Ectodermal cell (in vitro differentiated cells): ENCODE data around the gene MRPL10.

Experiments used
- H3K27ac ChIP-seq: 2 replicates; pipeline ENCODE4 v1.7.0; 2013; ENCODE audit warnings: mild to moderate bottlenecking, low read depth, low read length; ENCODE audit not compliant: insufficient read depth, poor library complexity, severe bottlenecking
- H3K27me3 ChIP-seq: 2 replicates; pipeline ENCODE4 v1.7.0; 2013; ENCODE audit warnings: mild to moderate bottlenecking, low read length; ENCODE audit not compliant: insufficient read depth, control insufficient read depth, poor library complexity, severe bottlenecking
- H3K36me3 ChIP-seq: one replicate; pipeline ENCODE4 v1.7.0; 2013; ENCODE audit warnings: low read length; ENCODE audit not compliant: control insufficient read depth, insufficient read depth
- H3K4me1 ChIP-seq: one replicate; pipeline ENCODE4 v1.7.0; 2013; ENCODE audit warnings: low read length; ENCODE audit not compliant: control insufficient read depth, insufficient read depth
- H3K4me3 ChIP-seq: 2 replicates; pipeline ENCODE4 v1.7.0; 2013; ENCODE audit warnings: low read depth, low read length, control low read depth; ENCODE audit not compliant: insufficient read depth
- H3K9me3 ChIP-seq: 2 replicates; pipeline ENCODE4 v1.7.0; 2013; ENCODE audit warnings: mild to moderate bottlenecking, low read length, moderate library complexity; ENCODE audit not compliant: control insufficient read depth
- WGBS, 2 experiments: methylation state at CpG; one replicate each; pipeline ENCODE4 v1.1.7; 2013; ENCODE audit warnings: missing lambda C conversion rate in 2 of 2; 5-methylcytosine and 5-hydroxymethylcytosine counted together

MRPL10 gene

DNA sequence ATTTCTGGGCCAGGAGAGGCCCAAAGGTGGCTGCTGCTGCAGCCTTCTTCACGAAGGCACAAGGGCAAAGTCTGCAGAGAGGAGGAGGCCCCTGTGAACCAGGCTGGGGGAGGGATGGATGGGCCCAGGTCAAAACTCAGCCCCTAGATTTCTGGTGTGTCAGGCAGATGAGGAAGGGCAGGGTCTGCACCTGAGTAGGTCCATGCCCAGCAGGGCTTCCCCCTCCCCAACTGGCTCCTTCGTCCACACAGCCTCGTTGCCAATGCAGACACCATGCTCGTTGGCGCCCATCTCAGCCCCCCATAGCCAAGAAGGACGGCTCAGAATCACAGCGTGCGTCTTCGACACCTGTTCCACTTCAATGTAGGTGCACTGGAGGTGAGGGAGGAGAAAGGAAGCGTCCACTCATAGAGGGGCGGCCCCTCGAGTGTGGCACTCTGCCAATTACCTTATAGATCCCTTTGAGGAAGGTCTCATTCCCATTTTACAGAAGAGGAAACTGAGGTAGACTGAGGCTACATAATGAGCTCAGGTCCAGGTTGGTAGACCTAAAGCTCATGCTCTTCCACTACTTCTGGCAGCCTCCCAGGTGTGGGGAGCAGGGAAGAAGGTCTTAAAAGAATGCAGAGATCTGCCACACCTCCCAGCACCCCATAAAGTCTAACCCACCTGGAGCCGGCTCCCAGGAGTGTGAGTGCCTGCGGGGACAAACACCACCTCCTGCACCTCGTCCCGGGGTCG, 8.8 kb upstream of the MRPL10 start:
- H3K9me3 ChIP-seq = no peaks in the 10 kb centered on the region
- peaks cover 2% of the 10 kb centered on the region for H3K27me3 ChIP-seq
- H3K4me3 ChIP-seq = peak overlapping the region; percentile 85
- H3K36me3 ChIP-seq = no peaks in the 10 kb centered on the region
- peaks cover 9% of the 10 kb centered on the region for H3K4me1 ChIP-seq
- no peak overlapping the region for H3K27ac ChIP-seq
- WGBS, 2 experiments = 63 to 66% methylated on average over 17 of the region's 17 CpGs

DNA sequence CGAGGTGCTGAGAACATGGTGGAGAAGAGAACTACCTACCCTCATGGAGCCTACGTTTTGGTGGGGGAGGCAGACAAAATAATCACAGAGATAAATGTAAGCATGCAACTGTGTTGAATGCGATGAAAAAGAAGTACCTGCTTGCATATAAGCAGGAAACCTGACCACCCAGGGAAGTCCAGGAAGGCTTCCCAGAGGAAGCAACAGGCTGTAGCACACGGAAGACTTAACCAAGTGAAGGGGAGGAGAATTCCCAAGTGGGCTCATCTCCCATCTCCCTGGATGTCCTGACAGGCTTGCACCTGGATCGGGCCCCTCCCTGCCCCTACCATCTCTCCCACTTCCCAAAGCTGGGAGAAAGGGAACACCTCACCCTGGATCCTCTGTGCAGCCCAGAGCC, 7.7 kb upstream of the MRPL10 start:
- Histone ChIP-seq H3K9me3 (no peaks in the 10 kb centered on the region), H3K4me3 (no peak overlapping the region), H3K27ac (no peak overlapping the region), H3K36me3 (no peaks in the 10 kb centered on the region), H3K4me1 (peaks cover 9% of the 10 kb centered on the region), H3K27me3 (no peaks in the 10 kb centered on the region)
- 93 to 97% methylated on average over 5 of the region's 5 CpGs for WGBS, 2 experiments

DNA sequence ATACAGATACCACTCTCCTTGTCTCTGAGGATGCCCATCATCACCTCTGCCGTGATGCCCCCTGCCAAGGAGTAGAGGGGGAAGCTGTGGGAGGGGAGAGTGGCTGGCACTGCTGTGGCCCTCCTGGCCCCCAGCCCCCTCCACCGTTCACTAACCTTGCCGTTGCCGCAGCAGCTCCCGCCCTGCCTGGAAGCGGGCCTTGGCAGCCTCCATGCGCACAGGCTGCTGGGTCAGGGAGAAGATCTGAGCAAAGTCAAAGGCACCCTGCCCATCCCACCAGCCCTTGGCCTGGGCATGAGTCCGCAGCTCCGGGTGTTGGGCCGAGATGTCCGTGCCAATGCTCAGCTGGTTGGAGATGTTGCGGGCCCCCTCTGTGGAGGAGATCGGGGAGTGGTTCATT, 7.3 kb upstream of the MRPL10 start:
- H3K27me3 ChIP-seq = no peaks in the 10 kb centered on the region
- WGBS, 2 experiments = 94 to 96% methylated on average over 13 of the region's 13 CpGs
- no peaks in the 10 kb centered on the region for H3K9me3 ChIP-seq
- H3K4me3 ChIP-seq = no peak overlapping the region
- H3K27ac ChIP-seq = no peak overlapping the region
- no peaks in the 10 kb centered on the region for H3K36me3 ChIP-seq
- H3K4me1 ChIP-seq = peaks cover 9% of the 10 kb centered on the region

DNA sequence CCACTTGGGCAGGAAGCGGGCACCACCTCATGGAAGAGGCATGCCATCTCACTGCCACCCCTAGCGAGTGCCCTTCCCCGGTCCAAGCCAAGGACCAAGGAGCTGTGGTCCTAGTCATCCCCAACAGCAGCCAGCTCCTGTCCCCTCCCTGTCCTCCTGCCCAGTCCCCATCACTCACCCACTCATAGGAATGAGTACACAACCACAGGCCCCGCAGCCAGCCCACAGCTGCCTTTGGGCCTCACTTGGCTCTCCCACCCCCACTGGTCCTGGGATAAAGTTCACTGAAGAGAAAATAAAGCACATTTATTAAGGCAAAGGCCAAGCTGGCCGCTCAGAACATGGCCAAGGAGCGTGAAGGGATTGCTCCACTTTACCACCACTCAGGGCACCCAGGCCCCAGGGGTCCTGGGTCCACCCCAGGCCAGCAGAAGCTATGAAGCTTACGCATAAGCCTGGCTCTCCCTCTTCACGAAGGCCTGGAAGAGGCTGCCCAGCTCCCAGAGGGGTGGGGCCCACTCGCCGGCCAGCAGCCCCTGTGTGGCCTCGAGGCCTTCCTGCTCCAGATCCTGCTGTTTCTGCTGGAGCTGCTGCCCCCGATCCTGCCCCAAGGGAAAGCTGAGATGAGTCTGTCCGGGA, 6.2 kb upstream of the MRPL10 start:
- Histone ChIP-seq H3K4me1 (peaks cover 6% of the 10 kb centered on the region), H3K27ac (no peak overlapping the region), H3K9me3 (no peaks in the 10 kb centered on the region), H3K4me3 (no peak overlapping the region), H3K27me3 (no peaks in the 10 kb centered on the region), H3K36me3 (no peaks in the 10 kb centered on the region)
- 89 to 92% methylated on average over 13 of the region's 13 CpGs for whole genome bisulfite sequencing, 2 experiments

DNA sequence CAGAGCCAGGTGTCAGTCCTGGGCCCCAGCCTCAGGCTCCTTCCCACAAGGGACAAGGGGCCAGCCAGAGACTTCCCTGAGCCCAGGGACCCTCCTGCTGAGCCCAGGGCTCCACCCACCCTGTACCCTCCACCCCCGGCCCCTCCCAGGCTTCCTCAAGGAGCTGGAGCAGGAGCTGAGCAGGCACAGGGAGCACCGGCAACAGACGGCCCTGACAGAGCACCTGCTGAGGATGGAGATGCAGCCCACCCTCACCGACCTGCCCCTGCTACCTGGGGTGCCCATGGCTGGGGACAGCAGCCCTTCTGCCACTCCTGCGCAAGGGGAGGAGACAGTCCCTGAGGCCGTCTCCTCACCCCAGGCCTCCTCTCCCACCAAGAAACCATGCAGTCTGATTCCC, 5.3 kb upstream of the MRPL10 start:
- WGBS, 2 experiments = 81 to 85% methylated on average over 6 of the region's 6 CpGs
- Histone ChIP-seq H3K4me3 (no peak overlapping the region), H3K9me3 (no peaks in the 10 kb centered on the region), H3K4me1 (peaks cover 11% of the 10 kb centered on the region), H3K36me3 (no peaks in the 10 kb centered on the region), H3K27ac (no peak overlapping the region), H3K27me3 (no peaks in the 10 kb centered on the region)

DNA sequence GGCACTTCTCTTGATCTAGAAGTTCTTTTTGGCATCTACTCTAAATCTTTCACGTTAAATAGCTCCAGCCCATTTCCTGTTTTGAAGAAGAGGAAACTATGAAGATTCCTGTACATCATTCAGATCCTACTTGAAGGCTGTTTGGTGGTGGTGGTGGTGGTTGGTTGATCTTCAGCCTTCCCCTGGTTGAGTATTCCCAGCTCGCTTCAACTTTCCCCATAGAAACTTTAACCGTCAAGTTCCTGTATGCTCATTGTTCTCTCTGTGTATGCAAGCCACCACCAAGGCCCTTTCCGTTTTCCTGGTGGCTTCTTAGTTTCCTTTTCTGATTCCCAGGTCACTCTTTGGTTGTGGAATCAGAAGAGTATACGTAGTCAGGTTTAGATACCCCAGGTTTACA, 3.4 kb upstream of the MRPL10 start:
- no peaks in the 10 kb centered on the region for H3K27me3 ChIP-seq
- no peaks in the 10 kb centered on the region for H3K9me3 ChIP-seq
- WGBS, 2 experiments = 93 to 95% methylated on average over 5 of the region's 5 CpGs
- peaks cover 5% of the 10 kb centered on the region for H3K4me1 ChIP-seq
- no peak overlapping the region for H3K4me3 ChIP-seq
- H3K27ac ChIP-seq = no peak overlapping the region
- no peaks in the 10 kb centered on the region for H3K36me3 ChIP-seq

DNA sequence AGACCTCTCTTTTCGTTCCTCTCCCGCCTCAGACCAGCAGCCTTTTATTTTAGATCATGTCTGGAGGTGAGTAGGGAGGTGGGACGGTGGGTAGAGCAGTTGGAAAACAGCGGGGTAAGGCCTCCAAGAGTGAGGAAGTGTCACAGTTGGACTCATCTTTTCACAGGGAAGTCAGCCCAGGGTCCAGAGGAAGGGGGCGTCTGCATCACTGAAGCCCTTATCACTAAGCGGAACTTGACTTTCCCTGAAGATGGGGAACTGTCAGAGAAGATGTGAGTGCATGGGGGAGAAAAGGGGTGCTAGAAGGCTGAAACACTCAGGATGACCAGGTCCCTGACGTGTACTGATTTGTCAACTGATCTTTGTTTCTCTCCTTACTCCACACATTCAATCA, 590 bp upstream of the MRPL10 start:
- Histone ChIP-seq H3K36me3 (peaks cover 10% of the 10 kb centered on the region), H3K4me3 (peak overlapping the region; percentile 88), H3K4me1 (peaks cover 5% of the 10 kb centered on the region), H3K9me3 (no peaks in the 10 kb centered on the region), H3K27me3 (no peaks in the 10 kb centered on the region), H3K27ac (no peak overlapping the region)
- 24% methylated on average over 7 of the region's 7 CpGs for WGBS, 2 experiments

DNA sequence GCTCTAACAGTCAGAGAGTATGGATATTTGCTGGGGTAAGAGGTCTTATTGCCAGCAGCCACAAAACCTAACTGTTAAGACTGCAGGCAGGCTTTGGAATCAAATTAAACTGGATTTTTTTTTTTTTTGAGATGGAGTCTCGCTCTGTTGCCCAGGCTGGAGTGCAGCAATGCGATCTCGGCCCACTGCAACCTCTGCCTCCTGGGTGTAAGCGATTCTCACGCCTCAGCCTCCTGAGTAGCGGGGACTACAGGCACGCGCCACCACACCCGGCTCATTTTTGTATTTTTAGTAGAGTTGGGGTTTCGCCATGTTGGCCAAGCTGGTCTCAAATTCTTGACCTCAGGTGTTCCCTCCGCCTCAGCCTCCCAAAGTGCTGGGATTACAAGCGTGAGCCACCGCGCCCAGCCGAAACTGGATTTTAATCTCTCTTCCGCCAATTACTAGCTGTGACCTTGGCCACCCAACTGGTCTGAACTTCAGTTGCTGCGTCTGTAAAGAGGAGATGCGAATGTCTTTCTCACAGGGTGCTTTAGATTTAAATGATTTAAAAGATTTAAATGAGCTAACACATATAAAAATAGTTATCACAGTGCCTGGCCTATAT, 842 bp downstream of the MRPL10 start:
- Histone ChIP-seq H3K36me3 (peaks cover 17% of the 10 kb centered on the region), H3K27ac (no peak overlapping the region), H3K9me3 (no peaks in the 10 kb centered on the region), H3K27me3 (no peaks in the 10 kb centered on the region), H3K4me3 (peak overlapping the region; percentile 88), H3K4me1 (peaks cover 5% of the 10 kb centered on the region)
- 90% methylated on average over 17 to 18 of the region's 18 CpGs for WGBS, 2 experiments

DNA sequence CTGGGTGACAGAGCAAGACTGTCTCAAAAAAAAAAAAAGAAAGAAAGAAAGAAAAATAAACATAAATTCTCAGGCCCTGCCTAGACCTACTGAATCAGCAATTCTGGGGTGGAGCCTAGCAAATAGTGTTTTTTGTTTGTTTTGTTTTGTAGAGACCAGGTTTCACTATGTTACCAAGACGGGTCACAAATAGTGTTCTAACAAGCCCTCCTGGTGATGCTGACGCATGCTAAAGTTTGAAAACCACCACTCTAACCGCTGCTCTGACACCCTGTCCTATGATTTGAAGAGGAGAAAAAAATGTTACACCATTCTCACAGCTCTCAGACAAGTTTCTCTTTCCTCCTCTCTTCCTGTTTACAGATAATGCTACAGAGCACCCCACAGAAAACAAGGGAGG, 1.5 kb downstream of the MRPL10 start:
- no peaks in the 10 kb centered on the region for H3K27me3 ChIP-seq
- peaks cover 17% of the 10 kb centered on the region for H3K36me3 ChIP-seq
- no peak overlapping the region for H3K4me3 ChIP-seq
- 87 to 95% methylated on average over 3 of the region's 3 CpGs for WGBS, 2 experiments
- H3K9me3 ChIP-seq = no peaks in the 10 kb centered on the region
- H3K4me1 ChIP-seq = peaks cover 5% of the 10 kb centered on the region
- no peak overlapping the region for H3K27ac ChIP-seq

DNA sequence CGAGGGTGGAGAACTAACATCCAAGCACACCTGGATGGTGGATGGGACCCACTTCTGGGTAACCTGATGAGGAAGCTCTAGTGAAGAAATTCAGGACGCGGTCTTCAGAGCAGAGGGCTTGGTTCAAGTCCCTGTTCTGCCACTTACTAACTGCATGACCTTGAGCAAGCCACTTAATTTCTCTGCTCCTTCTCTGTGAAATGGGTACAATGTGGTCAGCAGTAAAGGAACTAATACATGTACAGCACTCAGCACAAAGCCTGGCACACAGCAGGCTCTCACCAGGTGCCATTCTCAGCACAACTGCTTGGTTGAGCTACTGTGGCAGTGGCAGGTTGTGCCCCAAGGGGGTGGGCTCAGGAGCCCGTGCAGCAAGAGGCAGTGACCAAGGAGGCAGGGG, 7.8 kb downstream of the MRPL10 start:
- 92 to 98% methylated on average over 4 of the region's 4 CpGs for WGBS, 2 experiments

More for the DNA sequence above, 7.8 kb downstream of the MRPL10 start:
- peaks cover 10% of the 10 kb centered on the region for H3K4me1 ChIP-seq
- H3K36me3 ChIP-seq = peaks cover 24% of the 10 kb centered on the region
- H3K4me3 ChIP-seq = no peak overlapping the region
- no peaks in the 10 kb centered on the region for H3K9me3 ChIP-seq
- H3K27me3 ChIP-seq = no peaks in the 10 kb centered on the region
- no peak overlapping the region for H3K27ac ChIP-seq
